HG03521 (cell line): ENCODE measurements around the gene MGAT5B.
A peak's percentile ranks its signal among the peaks of the same experiment; 100 is the strongest.
"Not testable (repeated sequence)": the region's sequence is repeated elsewhere in the genome, so short reads cannot be mapped to it uniquely, and the experiment has no call there.

ENCODE experiments used
- ATAC-seq: cut with Tn5 transposase; IDR thresholded peaks from one replicate; pipeline ENCODE4 v1.9.1; 2021; ENCODE audit warnings: mild to moderate bottlenecking, moderate library complexity; ENCODE audit not compliant: unreplicated experiment

Gene MGAT5B

DNA sequence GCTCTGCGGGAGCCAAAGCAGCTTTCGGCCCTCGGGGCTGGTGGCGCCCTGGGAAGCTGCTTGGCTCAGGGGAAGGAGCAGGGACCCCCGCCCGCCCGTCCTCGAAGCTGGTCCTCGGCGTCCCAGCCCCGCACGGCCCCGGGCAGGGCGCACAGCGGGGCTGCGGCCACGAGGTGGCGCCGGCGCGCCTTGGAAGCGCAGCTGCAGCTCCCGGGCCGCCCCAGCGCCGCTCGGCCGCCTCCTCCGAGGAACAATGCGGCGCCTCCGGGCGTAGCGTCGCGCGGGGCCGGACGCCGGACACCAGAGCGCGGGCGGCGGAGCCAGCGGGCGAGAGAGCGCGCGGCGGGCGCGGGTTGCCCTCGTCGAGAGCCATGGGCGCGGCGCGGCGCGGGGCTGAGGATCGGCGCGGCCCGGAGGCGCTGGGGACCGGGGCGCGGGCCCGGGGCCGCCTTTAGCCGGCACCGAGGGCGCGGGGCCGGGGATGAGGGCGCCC, at the start of gene MGAT5B:
Gene MGAT5B, plus strand, starts transcription at position 229 of the 493 bp plus-strand sequence. CDS start 626 bp downstream, outside the sequence.
- peak; percentile 69 for ATAC-seq

- no peak for ATAC-seq
These were observed 48.2 kb upstream of the MGAT5B start for GRCh38 chr17:76820039-76820438.

DNA sequence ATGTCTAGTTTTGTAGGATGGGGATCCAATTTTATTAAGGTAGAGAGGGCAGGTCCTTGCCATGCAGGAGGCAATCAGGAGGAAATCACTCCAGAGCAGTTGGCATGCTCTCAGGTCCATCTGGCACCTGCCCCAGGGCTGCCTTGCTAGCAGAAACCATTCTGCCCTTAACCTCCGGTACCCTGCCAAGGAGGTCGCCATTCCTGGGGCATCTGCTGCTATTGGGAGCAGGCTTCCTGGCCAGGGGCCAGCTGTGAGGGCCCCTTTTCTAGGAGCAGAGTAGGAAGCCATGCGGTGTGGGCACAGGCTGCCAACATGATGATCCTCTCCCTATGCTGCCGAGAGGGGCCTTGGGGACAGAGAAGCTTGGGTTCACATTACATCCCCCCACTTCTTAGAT, 47.6 kb upstream of the MGAT5B start:
- ATAC-seq = no peak

DNA sequence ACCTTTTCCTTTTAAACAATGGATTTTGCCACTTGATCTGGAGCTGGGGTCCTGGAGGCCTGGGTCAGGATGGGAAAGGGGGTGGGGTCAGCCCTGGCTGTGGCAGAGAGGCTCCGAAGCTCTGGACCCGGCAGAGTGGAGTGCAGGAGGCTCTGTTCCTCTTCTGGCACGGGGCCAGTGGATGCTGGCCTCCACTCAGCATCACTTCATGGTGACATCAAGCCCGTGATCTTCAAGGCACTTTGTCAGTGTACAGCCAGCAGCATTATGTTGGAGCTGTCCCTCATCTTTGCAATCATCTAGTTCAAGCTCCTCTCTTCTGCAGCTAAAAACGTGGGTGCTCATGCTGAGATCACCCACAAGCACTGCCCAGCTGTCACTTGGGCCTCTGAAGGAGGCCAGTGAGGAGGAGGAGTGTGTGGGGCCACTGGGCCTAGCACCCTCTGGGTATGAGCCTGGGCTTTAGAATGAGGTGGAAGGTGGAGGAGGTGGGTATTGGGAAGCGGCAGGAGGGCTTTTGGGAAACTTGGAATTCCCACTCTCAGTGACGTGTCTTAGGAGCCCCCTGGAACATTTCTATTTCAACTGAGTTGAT, 45.9 kb upstream of the MGAT5B start:
- ATAC-seq = no peak

DNA sequence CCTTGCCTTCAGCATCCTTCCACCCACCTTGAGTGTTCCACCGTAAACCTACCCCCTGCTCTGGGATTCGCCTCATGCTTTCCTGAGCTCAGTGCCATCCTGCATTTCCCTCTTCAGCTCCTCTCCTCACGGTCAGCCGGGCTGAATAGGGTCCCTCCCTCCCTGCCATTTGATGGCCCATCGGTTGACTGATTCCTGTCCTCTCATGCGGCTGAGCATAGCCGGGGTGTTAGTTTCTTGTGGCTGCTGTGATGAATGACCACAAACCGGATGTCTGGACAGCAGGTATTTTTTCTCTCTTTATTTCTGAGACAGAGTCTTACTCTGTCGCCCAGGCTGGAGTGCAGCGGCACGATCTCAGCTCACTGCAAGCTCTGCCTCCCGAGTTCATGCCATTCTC, 44.1 kb upstream of the MGAT5B start:
- ATAC-seq = no peak

DNA sequence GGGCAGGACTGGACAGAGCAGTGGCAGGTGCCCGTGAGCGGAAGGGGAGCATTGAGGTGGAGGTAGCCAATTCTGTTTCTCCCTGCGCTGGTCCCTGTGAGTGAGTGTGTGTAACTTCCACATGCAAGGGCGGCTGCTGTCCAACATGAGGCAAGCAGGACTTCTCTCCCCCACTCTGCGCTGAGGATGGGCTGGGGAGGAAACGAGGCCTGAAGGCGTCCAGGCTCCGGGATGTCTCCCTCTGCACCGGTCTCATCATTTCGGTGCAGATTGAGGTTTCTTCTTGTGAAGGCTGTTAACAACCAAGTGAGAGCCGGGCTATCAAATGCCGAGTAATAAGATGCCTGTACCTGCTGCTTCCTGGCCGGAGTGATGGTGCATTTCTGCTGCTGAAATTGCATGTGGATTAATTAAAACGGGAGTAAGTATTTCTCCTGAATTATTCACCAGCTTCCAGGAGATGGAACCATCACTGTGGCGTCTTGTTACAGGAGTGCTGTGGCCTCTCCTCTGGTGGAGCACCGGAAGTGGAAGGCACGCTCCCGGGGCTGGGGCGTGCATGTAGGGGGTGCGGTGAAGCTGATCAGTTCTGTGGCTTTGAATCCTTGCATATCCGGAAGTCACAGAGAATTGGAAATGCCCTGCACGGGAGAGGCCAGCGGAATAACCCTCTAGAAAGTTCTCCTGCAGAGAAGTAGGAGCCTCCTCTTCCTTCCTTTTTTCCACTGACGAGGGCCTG, 41.7 kb upstream of the MGAT5B start:
- no peak for ATAC-seq

DNA sequence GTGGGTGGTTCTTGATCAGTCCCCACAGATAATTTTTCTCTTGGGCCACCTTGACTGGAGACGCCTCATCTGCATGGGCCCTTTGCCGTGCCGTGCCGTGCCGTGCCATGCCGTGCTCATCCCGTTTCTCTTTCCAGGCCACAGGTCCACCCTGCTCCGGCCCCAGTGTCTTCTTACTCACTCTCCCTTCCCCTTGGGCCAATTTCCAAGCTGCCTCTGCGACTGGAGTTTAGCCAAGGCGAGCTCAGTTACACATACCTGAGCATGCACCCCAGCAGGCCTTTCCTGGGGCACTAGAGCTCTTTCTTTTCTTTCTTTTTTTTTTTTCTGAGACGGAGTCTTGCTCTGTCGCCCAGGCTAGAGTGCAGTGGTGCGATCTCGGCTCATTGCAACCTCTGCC, 40.5 kb upstream of the MGAT5B start:
- no peak for ATAC-seq

DNA sequence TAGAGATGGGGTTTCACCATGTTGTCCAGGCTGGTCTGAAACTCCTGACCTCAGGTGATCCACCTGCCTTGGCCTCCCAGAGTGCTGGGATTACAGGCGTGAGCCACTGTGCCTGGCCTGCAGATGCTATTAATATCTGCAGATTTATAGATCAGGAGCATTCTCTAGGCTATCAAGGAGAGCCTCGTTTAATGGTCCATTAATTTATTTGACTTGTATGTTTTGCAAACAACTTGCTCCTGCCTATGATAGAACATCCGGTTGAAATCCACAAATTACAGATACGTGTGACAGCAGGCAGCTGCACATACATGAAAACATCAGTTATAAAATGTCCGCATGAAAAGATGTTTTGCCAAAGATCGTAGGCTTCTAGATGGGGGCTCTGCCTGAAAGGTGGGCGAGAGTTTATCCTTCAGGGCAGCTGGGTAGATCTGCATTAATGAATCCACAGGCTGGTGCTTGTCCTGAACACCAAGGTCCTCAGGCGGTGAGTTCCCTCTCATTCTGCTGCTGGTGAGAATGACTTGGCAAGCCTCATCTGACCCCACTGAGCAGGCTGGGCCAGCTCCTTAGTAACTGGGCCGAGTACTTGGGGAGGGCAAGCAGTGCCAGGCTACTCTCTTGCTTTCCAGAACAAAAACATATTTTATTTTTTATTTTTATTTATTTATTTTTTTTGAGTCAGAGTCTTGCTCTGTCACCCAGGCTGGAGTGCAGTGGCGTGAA, 37.1 kb upstream of the MGAT5B start:
- ATAC-seq = no peak

GRCh38 chr17:76833034-76833644, 35.1 kb upstream of the MGAT5B start:
- no peak for ATAC-seq

- ATAC-seq = no peak
These were observed 34.5 kb upstream of the MGAT5B start for GRCh38 chr17:76833747-76834146.

DNA sequence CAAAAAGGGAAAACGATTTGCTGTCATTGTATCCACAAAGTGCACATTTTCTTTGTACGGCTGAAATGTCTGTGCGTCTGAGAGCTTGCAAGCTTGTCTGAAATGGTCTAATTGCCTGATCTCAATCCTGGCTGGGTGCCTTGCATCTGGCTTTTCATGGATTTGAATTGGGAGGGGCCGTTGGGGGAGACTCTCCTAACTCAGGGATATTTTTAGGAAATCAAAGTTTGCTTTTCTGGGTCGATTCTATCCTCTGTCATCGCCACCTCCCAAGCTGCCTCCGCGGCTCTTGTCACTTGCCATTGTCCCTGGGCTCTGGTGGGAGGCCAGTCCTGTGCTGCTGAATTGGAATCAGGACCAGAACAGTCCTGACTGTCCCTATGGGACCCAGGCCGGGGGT, 33.3 kb upstream of the MGAT5B start:
- no peak for ATAC-seq

GRCh38 chr17:76840443-76840767, 27.8 kb upstream of the MGAT5B start:
- no peak for ATAC-seq

- ATAC-seq = no peak
These were observed 27.1 kb upstream of the MGAT5B start for GRCh38 chr17:76840884-76841775.

- ATAC-seq = no peak
These were observed 26.3 kb upstream of the MGAT5B start for GRCh38 chr17:76841776-76842405.

DNA sequence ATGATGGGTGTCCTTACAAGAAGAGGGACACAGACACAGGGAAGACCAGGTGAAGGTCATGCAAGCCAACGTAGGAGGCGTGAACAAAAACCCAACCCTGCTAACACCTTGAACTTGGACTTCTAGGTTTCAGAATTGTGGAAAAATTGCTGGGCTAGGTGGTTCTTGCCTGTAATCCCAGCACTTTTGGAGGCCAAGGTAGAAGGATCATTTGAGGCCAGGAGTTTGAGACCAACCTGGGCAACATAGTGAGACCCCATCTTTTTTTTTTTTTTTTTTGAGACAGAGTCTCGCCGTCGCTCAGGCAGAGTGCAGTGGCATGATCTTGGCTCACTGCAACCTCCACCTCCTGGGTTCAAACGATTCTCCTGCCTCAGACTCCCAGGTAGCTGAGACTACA, 25.1 kb upstream of the MGAT5B start:
- not testable (repeated sequence) for ATAC-seq

- no peak for ATAC-seq
These were observed 24.3 kb upstream of the MGAT5B start for GRCh38 chr17:76843703-76844484.

- ATAC-seq = no peak
These were observed 23.7 kb upstream of the MGAT5B start for GRCh38 chr17:76844485-76844829.

GRCh38 chr17:76844846-76845245, 23.4 kb upstream of the MGAT5B start:
- no peak for ATAC-seq

- ATAC-seq = no peak
These were observed 22.6 kb upstream of the MGAT5B start for GRCh38 chr17:76845541-76846017.
